ENCODE results near the gene REV1. TPM values are rescaled to one million over a fixed set of nuclear protein-coding genes. Genes with fewer than 3 reads are reported as not detected.

Gene REV1
- total and polyA plus RNA-seq, 2 donors (not counting 3 experiments of a cell fraction or from before 2014, with no cell fraction given), result 16.6 to 50.3 TPM

- Histone ChIP-seq H2AFZ (ENCODE audit: low read depth, low read length) (peak overlapping the region; percentile 66), H3K79me2 (ENCODE audit: control insufficient read depth, insufficient read depth, low read length) (peaks cover 57% of the 10 kb centered on the region), H3K4me1 (ENCODE audit: control insufficient read depth, extremely low read depth, insufficient read depth, low read length) (peaks cover 27% of the 10 kb centered on the region), H3K27me3 (ENCODE audit: control insufficient read depth in 2 of 2, insufficient read depth in 2 of 2, low read length in 2 of 2) (peaks cover 3 to 5% of the 10 kb centered on the region in 2 experiments), H3K36me3 (ENCODE audit: control insufficient read depth in 2 of 2, extremely low read depth in 1 of 2, insufficient read depth in 2 of 2, low read length in 2 of 2) (no peaks in the 10 kb centered on the region), H3K9ac (replicated peaks; ENCODE audit: extremely low read depth, insufficient read depth, low read length) (peak overlapping the region; percentile 96), H3K27ac (ENCODE audit: insufficient read depth, low read depth, low read length) (peak overlapping the region; percentile 94), H4K20me1 (replicated peaks; ENCODE audit: control insufficient read depth, extremely low read depth, insufficient read depth, low read length) (no peaks in the 10 kb centered on the region), H3K4me2 (ENCODE audit: insufficient read depth, low read length) (peak overlapping the region; percentile 100), H3K4me3 (replicated peaks in 1 of 3; ENCODE audit: insufficient read depth in 1 of 3, low read depth in 1 of 3, low read length in 3 of 3) (peak overlapping the region; percentile 85 to 96 (median 90)), H3K9me1 (replicated peaks; ENCODE audit: control insufficient read depth, extremely low read depth, insufficient read depth, low read length) (no peaks in the 10 kb centered on the region), H3K9me3 (replicated peaks; ENCODE audit: control insufficient read depth, insufficient read depth, low read length) (no peaks in the 10 kb centered on the region)
- TF ChIP-seq CTCF (IDR thresholded peaks at IDR 0.05; ENCODE audit: extremely low read depth in 1 of 2, insufficient read depth in 1 of 2, low read depth in 1 of 2, low read length in 2 of 2) (no peak), POLR2A (IDR thresholded peaks at IDR 0.05; ENCODE audit: low read depth, low read length) (no peak), MYC (IDR thresholded peaks at IDR 0.05; ENCODE audit: low read depth, low read length) (no peak), EZH2 (IDR thresholded peaks at IDR 0.05; ENCODE audit: borderline replicate concordance, low read depth, low read length, severe bottlenecking) (no peak), FOS (IDR thresholded peaks at IDR 0.05; ENCODE audit: borderline replicate concordance, insufficient read depth, low read length) (no peak), JUN (IDR thresholded peaks at IDR 0.05; ENCODE audit: borderline replicate concordance, insufficient read depth, insufficient read length, low read depth) (no peak), GATA2 (IDR thresholded peaks at IDR 0.05; ENCODE audit: insufficient read depth, insufficient read length, low read depth, low read length) (no peak), POLR2AphosphoS5 (IDR thresholded peaks at IDR 0.05; ENCODE audit: insufficient read depth, low read depth, low read length) (no peak)
- TF ChIP-seq, protein P1, sequence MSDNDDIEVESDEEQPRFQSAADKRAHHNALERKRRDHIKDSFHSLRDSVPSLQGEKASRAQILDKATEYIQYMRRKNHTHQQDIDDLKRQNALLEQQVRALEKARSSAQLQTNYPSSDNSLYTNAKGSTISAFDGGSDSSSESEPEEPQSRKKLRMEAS (IDR thresholded peaks at IDR 0.05; ENCODE audit: insufficient read depth, insufficient read length), result no peak
- dilution Hi-C loops (cut with MboI; ENCODE audit: extremely low pct_ligation_motif_present, low sequenced_read_pairs), result no loop called here
- POLR2A ChIA-PET, result no interaction called here
- intact Hi-C loops (cut with micrococcal nuclease), result no loop called here
- TSS peak; percentile 29 for BruUV-seq (replicated peaks)
- CTCF ChIA-PET, result no interaction called here
- peak; percentile 61 for DNase-seq (ENCODE audit: low read depth, low spot score)
- peak; percentile 76 for FAIRE-seq
These were observed 1.2 kb downstream of the REV1 start for GRCh38 chr2:99488539-99489062.
